CD4-positive, CD25-positive, alpha-beta regulatory T cell (primary cell): ENCODE results near the gene HRCT1. TPM values are rescaled to one million over a fixed set of nuclear protein-coding genes. Genes with fewer than 3 reads are reported as not detected.
A peak's percentile ranks its signal among the peaks of the same experiment; 100 is the strongest.

Experiments used
- ATAC-seq, 2 donors: fragments of 150-1000 bp; cut with Tn5 transposase; one replicate each; pipeline ENCODE4 v1.10.0; 2021; ENCODE audit warnings: low read depth in 2 of 2, moderate number of reproducible peaks in 2 of 2, moderate library complexity in 1 of 2
- DNase-seq, 3 donors: peaks; one replicate each; pipeline versions ENCODE4 v3.0.0 to v3.0.0-alpha.2; 2012 to 2022; ENCODE audit warnings: mixed read lengths in 1 of 3
- H3K27ac ChIP-seq: one replicate; pipeline ENCODE4 v1.7.0; 2013; ENCODE audit warnings: mild to moderate bottlenecking, low read length; ENCODE audit not compliant: insufficient read depth, poor library complexity, severe bottlenecking
- H3K27me3 ChIP-seq: one replicate; pipeline ENCODE4 v1.7.0; 2013; ENCODE audit warnings: low read length; ENCODE audit not compliant: control insufficient read depth, insufficient read depth
- H3K36me3 ChIP-seq: one replicate; pipeline ENCODE4 v1.7.0; 2013; ENCODE audit warnings: mild to moderate bottlenecking, low read length, moderate library complexity; ENCODE audit not compliant: control insufficient read depth, insufficient read depth
- H3K4me1 ChIP-seq: 2 replicates; pipeline ENCODE4 v1.7.0; 2013; ENCODE audit warnings: mild to moderate bottlenecking, low read length; ENCODE audit not compliant: insufficient read depth, control insufficient read depth, poor library complexity, severe bottlenecking
- H3K4me3 ChIP-seq: one replicate; pipeline ENCODE4 v1.7.0; 2013; ENCODE audit warnings: low read depth, mild to moderate bottlenecking, low read length, moderate library complexity
- H3K9me3 ChIP-seq, 2 experiments: 1 replicate in 1 of 2; 2 replicates in 1 of 2; pipeline ENCODE4 v1.7.0; 2013; ENCODE audit warnings: low read length in 2 of 2, mild to moderate bottlenecking in 1 of 2, moderate library complexity in 1 of 2; ENCODE audit not compliant: control insufficient read depth in 2 of 2
- H3K27ac Mint-ChIP-seq, 3 donors: one replicate each; pipeline ENCODE4 v1.8.0; 2020 to 2022; ENCODE audit warnings: mild to moderate bottlenecking in 3 of 3, mixed read lengths in 3 of 3, moderate library complexity in 2 of 3
- H3K27me3 Mint-ChIP-seq: one replicate; pipeline ENCODE4 v1.8.0; 2022; ENCODE audit warnings: mild to moderate bottlenecking, mixed read lengths
- H3K36me3 Mint-ChIP-seq: one replicate; pipeline ENCODE4 v1.8.0; 2020; ENCODE audit warnings: mixed read lengths
- H3K4me1 Mint-ChIP-seq, 4 donors: one replicate each; pipeline ENCODE4 v1.8.0; 2020 to 2022; ENCODE audit warnings: mixed read lengths in 4 of 4, mild to moderate bottlenecking in 1 of 4
- H3K4me3 Mint-ChIP-seq, 4 donors: one replicate each; pipeline ENCODE4 v1.8.0; 2020 to 2022; ENCODE audit warnings: mild to moderate bottlenecking in 4 of 4, mixed read lengths in 4 of 4, moderate library complexity in 3 of 4
- H3K9me3 Mint-ChIP-seq, 7 donors: one replicate each; pipeline ENCODE4 v1.8.0; 2020 to 2022; ENCODE audit warnings: mixed read lengths in 7 of 7, mild to moderate bottlenecking in 3 of 7, moderate library complexity in 2 of 7
- polyA plus RNA-seq, 4 donors: library from polyadenylated mRNA; unstranded; fragments of 300-500 nt; fragmentation: Illumina TruSeq; gene quantifications; one replicate each; pipeline ENCODE4 v1.2.3, GENCODE V29; 2021
- total RNA-seq: library from RNA; stranded (reverse); gene quantifications from one replicate; pipeline ENCODE4 v1.2.3, GENCODE V29; 2022

Gene HRCT1
- not detected for total RNA-seq
- polyA plus RNA-seq: not detected

- H3K4me3 ChIP-seq: no peak within 1 kb of the TSS
- ATAC-seq: no peak
- H3K27ac ChIP-seq: no peak within 1 kb of the TSS
- peak within 1 kb of the TSS in 1 of 4 donors; percentile 64 for H3K4me3 Mint-ChIP-seq
- H3K4me1 Mint-ChIP-seq: peaks cover 18 to 65% (median 27%) of the 10 kb centered on the region in 4 donors
- peaks cover 17% of the 10 kb centered on the region for H3K27me3 Mint-ChIP-seq
- H3K36me3 ChIP-seq: no peaks in the 10 kb centered on the region
- H3K9me3 Mint-ChIP-seq: no peaks in the 10 kb centered on the region
- peaks cover 7% of the 10 kb centered on the region for H3K27me3 ChIP-seq
- DNase-seq: no peak
- no peaks in the 10 kb centered on the region for H3K36me3 Mint-ChIP-seq
- peak within 1 kb of the TSS; percentile 48 to 86 (median 62) for H3K27ac Mint-ChIP-seq
- no peaks in the 10 kb centered on the region for H3K9me3 ChIP-seq
- peaks cover 52% of the 10 kb centered on the region for H3K4me1 ChIP-seq
Measured at GRCh38 chr9:35905912-35906679, at the start of gene HRCT1. HRCT1 (plus strand) TSS chr9:35906202; CDS start chr9:35906288, 86 bp downstream.

- Histone ChIP-seq H3K4me1 (no peaks in the 10 kb centered on the region), H3K27ac (no peak overlapping the region), H3K4me3 (no peak overlapping the region), H3K27me3 (peaks cover 7% of the 10 kb centered on the region), H3K36me3 (no peaks in the 10 kb centered on the region), H3K9me3 (no peaks in the 10 kb centered on the region)
- Mint-ChIP-seq H3K27me3 (peaks cover 14% of the 10 kb centered on the region), H3K9me3 (no peaks in the 10 kb centered on the region), H3K4me1 (peaks cover 0 to 3% (median 0%) of the 10 kb centered on the region in 4 donors), H3K27ac (peak overlapping the region in 1 of 3 donors; percentile 4), H3K4me3 (no peak overlapping the region), H3K36me3 (no peaks in the 10 kb centered on the region)
- ATAC-seq: no peak
- DNase-seq: no peak
Measured at GRCh38 chr9:35856206-35856605, 49.8 kb upstream of the HRCT1 start.

- Mint-ChIP-seq H3K4me3 (no peak overlapping the region), H3K9me3 (no peaks in the 10 kb centered on the region), H3K27me3 (peaks cover 18% of the 10 kb centered on the region), H3K36me3 (no peaks in the 10 kb centered on the region), H3K27ac (no peak overlapping the region), H3K4me1 (peaks cover 0 to 3% (median 0%) of the 10 kb centered on the region in 4 donors)
- Histone ChIP-seq H3K27me3 (peaks cover 8% of the 10 kb centered on the region), H3K4me1 (no peaks in the 10 kb centered on the region), H3K36me3 (no peaks in the 10 kb centered on the region), H3K27ac (no peak overlapping the region), H3K4me3 (no peak overlapping the region), H3K9me3 (no peaks in the 10 kb centered on the region)
- DNase-seq (no peak), ATAC-seq (no peak)
Measured at GRCh38 chr9:35856882-35857281, 49.1 kb upstream of the HRCT1 start.

GRCh38 chr9:35858458-35858857 is 47.5 kb upstream of the HRCT1 start:
- no peaks in the 10 kb centered on the region for H3K36me3 ChIP-seq
- no peak overlapping the region for H3K27ac Mint-ChIP-seq
- H3K27ac ChIP-seq: no peak overlapping the region
- H3K36me3 Mint-ChIP-seq: no peaks in the 10 kb centered on the region
- DNase-seq (no peak), ATAC-seq (no peak)
- no peak overlapping the region for H3K4me3 Mint-ChIP-seq
- H3K4me3 ChIP-seq: no peak overlapping the region
- H3K27me3 Mint-ChIP-seq: peaks cover 18% of the 10 kb centered on the region
- no peaks in the 10 kb centered on the region for H3K4me1 ChIP-seq
- H3K9me3 Mint-ChIP-seq: no peaks in the 10 kb centered on the region
- no peaks in the 10 kb centered on the region for H3K9me3 ChIP-seq
- peaks cover 0 to 3% (median 0%) of the 10 kb centered on the region in 4 donors for H3K4me1 Mint-ChIP-seq
- peaks cover 5% of the 10 kb centered on the region for H3K27me3 ChIP-seq

GRCh38 chr9:35859310-35859989 is 46.6 kb upstream of the HRCT1 start:
- no peaks in the 10 kb centered on the region for H3K36me3 Mint-ChIP-seq
- no peak overlapping the region for H3K27ac ChIP-seq
- no peak overlapping the region for H3K4me3 Mint-ChIP-seq
- H3K4me1 Mint-ChIP-seq: peaks cover 0 to 3% (median 0%) of the 10 kb centered on the region in 4 donors
- H3K27me3 ChIP-seq: peaks cover 8% of the 10 kb centered on the region
- H3K27ac Mint-ChIP-seq: no peak overlapping the region
- H3K4me3 ChIP-seq: no peak overlapping the region
- DNase-seq (peak in 1 of 3 donors; percentile 13), ATAC-seq (no peak)
- H3K36me3 ChIP-seq: no peaks in the 10 kb centered on the region
- no peaks in the 10 kb centered on the region for H3K9me3 ChIP-seq
- no peaks in the 10 kb centered on the region for H3K4me1 ChIP-seq
- no peaks in the 10 kb centered on the region for H3K9me3 Mint-ChIP-seq
- H3K27me3 Mint-ChIP-seq: peaks cover 23% of the 10 kb centered on the region

- Mint-ChIP-seq H3K27ac (no peak overlapping the region), H3K9me3 (no peaks in the 10 kb centered on the region), H3K27me3 (peaks cover 23% of the 10 kb centered on the region), H3K4me3 (no peak overlapping the region), H3K4me1 (peaks cover 0 to 3% (median 0%) of the 10 kb centered on the region in 4 donors), H3K36me3 (no peaks in the 10 kb centered on the region)
- Histone ChIP-seq H3K4me3 (no peak overlapping the region), H3K27me3 (peaks cover 8% of the 10 kb centered on the region), H3K27ac (no peak overlapping the region), H3K36me3 (no peaks in the 10 kb centered on the region), H3K4me1 (no peaks in the 10 kb centered on the region), H3K9me3 (no peaks in the 10 kb centered on the region)
- DNase-seq (no peak), ATAC-seq (no peak)
Measured at GRCh38 chr9:35859990-35860339, 46.0 kb upstream of the HRCT1 start.

- Mint-ChIP-seq H3K27me3 (peaks cover 12% of the 10 kb centered on the region), H3K36me3 (no peaks in the 10 kb centered on the region), H3K27ac (peak overlapping the region in 1 of 3 donors; percentile 47), H3K4me3 (no peak overlapping the region), H3K4me1 (peaks cover 0 to 3% (median 0%) of the 10 kb centered on the region in 4 donors), H3K9me3 (no peaks in the 10 kb centered on the region)
- H3K4me1 ChIP-seq: no peaks in the 10 kb centered on the region
- no peaks in the 10 kb centered on the region for H3K9me3 ChIP-seq
- H3K4me3 ChIP-seq: no peak overlapping the region
- H3K36me3 ChIP-seq: no peaks in the 10 kb centered on the region
- DNase-seq: no peak
- ATAC-seq: no peak
- no peak overlapping the region for H3K27ac ChIP-seq
- H3K27me3 ChIP-seq: peaks cover 8% of the 10 kb centered on the region
Measured at GRCh38 chr9:35861161-35861897, 44.7 kb upstream of the HRCT1 start.
